ENCODE results near the gene GABBR2.

Gene GABBR2

DNA sequence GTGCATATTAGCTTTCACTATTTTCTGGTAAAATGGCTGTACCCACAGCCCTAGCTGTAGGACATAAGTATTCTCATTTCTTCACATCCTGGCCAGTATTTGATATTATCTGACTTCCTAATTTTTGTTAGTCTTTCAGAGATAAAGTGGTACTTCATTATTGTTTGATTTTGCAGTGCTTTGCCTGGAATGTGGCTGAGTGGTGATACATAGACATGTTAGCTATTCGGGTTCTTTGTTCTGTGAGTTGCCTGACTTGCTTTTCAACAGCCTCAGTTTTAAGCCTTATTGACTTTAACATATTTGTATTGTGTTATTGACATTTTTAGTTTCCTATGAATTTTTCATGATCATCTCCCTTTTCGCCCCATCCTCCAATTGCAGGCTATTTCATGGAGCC lies 161.1 kb downstream of the GABBR2 start:
- no peak for DNase-seq (ENCODE audit: low read depth, low spot score)
- Histone ChIP-seq H3K27ac (ENCODE audit: low read length) (no peak overlapping the region), H3K36me3 (ENCODE audit: control insufficient read depth, insufficient read depth, low read length) (no peaks in the 10 kb centered on the region), H3K27me3 (ENCODE audit: control insufficient read depth, insufficient read depth, low read length) (no peaks in the 10 kb centered on the region), H3K4me1 (ENCODE audit: control insufficient read depth, insufficient read depth, low read length) (no peaks in the 10 kb centered on the region), H3K9me3 (ENCODE audit: control insufficient read depth, insufficient read depth, low read length) (no peaks in the 10 kb centered on the region), H3K4me3 (ENCODE audit: low read length) (no peak overlapping the region)
- no CpG with 5 or more reads among the region's 2 CpGs for WGBS (ENCODE audit: insufficient coverage, insufficient read length)

- Histone ChIP-seq H3K4me1 (ENCODE audit: control insufficient read depth, insufficient read depth, low read length) (peaks cover 1% of the 10 kb centered on the region), H3K4me3 (ENCODE audit: low read length) (no peak overlapping the region), H3K27me3 (ENCODE audit: control insufficient read depth, insufficient read depth, low read length) (no peaks in the 10 kb centered on the region), H3K9me3 (ENCODE audit: control insufficient read depth, insufficient read depth, low read length) (no peaks in the 10 kb centered on the region), H3K36me3 (ENCODE audit: control insufficient read depth, insufficient read depth, low read length) (no peaks in the 10 kb centered on the region), H3K27ac (ENCODE audit: low read length) (no peak overlapping the region)
- WGBS (ENCODE audit: insufficient coverage, insufficient read length): no CpG with 5 or more reads among the region's 4 CpGs
- no peak for DNase-seq (ENCODE audit: low read depth, low spot score)
Measured at GRCh38 chr9:98545021-98545420, 163.7 kb downstream of the GABBR2 start.

DNA sequence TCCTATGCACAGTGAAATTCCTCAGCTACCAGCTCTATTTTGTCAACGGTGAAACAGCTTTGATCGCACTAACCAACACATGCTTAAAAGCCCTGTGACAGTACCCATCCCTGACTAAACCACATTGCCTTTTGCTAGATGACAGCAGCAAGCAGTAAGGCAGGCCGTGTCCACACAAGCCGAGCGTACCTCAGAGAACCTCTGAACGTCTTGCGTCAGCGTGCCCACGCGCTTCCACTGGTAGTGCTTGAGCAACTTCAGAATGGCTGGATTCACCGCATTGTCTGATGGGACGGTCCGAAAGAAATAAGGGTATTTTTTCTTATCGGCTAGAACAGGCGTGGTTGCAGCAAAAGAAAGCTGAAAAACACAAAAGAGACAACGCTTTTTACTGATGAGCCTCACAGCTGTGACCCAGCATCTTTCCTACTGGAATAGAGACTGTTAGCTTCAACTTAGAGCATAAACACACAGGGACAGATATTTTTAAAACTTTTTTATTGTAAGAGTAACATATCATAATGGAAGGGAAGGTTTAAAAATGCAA lies 167.0 kb downstream of the GABBR2 start:
- no CpG with 5 or more reads among the region's 16 CpGs for WGBS (ENCODE audit: insufficient coverage, insufficient read length)
- Histone ChIP-seq H3K9me3 (ENCODE audit: control insufficient read depth, insufficient read depth, low read length) (no peaks in the 10 kb centered on the region), H3K27ac (ENCODE audit: low read length) (no peak overlapping the region), H3K4me3 (ENCODE audit: low read length) (no peak overlapping the region), H3K4me1 (ENCODE audit: control insufficient read depth, insufficient read depth, low read length) (peaks cover 1% of the 10 kb centered on the region), H3K27me3 (ENCODE audit: control insufficient read depth, insufficient read depth, low read length) (no peaks in the 10 kb centered on the region), H3K36me3 (ENCODE audit: control insufficient read depth, insufficient read depth, low read length) (no peaks in the 10 kb centered on the region)
- DNase-seq (ENCODE audit: low read depth, low spot score): no peak

- H3K27me3 ChIP-seq (ENCODE audit: control insufficient read depth, insufficient read depth, low read length): no peaks in the 10 kb centered on the region
- no CpG with 5 or more reads among the region's 4 CpGs for WGBS (ENCODE audit: insufficient coverage, insufficient read length)
- no peaks in the 10 kb centered on the region for H3K36me3 ChIP-seq (ENCODE audit: control insufficient read depth, insufficient read depth, low read length)
- no peaks in the 10 kb centered on the region for H3K9me3 ChIP-seq (ENCODE audit: control insufficient read depth, insufficient read depth, low read length)
- H3K4me3 ChIP-seq (ENCODE audit: low read length): no peak overlapping the region
- H3K27ac ChIP-seq (ENCODE audit: low read length): no peak overlapping the region
- no peak for DNase-seq (ENCODE audit: low read depth, low spot score)
- H3K4me1 ChIP-seq (ENCODE audit: control insufficient read depth, insufficient read depth, low read length): peaks cover 1% of the 10 kb centered on the region
Measured at GRCh38 chr9:98540476-98540875, 168.3 kb downstream of the GABBR2 start.

DNA sequence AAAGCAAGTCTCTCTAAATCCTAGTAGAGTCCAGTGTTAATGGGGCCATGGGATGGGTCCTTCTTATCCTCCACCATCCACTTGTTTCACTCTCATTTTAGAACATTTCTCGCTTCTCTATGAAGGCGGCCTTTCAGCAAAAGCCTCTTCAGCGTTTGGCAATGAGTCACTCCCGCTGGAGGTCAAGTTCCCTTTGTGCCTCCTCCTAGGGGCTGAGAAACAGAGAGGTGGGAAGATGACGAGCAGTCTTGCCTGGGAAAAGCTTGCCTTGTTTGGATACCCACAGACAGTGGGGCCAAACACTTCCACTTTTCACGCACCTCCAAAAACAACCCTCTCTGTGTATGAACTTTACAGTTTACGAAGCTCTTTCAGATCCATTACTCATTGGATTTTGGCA lies 168.8 kb downstream of the GABBR2 start:
- no peaks in the 10 kb centered on the region for H3K36me3 ChIP-seq (ENCODE audit: control insufficient read depth, insufficient read depth, low read length)

GRCh38 chr9:98538626-98539031 lies 170.1 kb downstream of the GABBR2 start:
- peaks cover 1% of the 10 kb centered on the region for H3K4me1 ChIP-seq (ENCODE audit: control insufficient read depth, insufficient read depth, low read length)
- WGBS (ENCODE audit: insufficient coverage, insufficient read length): no CpG with 5 or more reads among the region's 10 CpGs
- no peaks in the 10 kb centered on the region for H3K9me3 ChIP-seq (ENCODE audit: control insufficient read depth, insufficient read depth, low read length)
- no peaks in the 10 kb centered on the region for H3K27me3 ChIP-seq (ENCODE audit: control insufficient read depth, insufficient read depth, low read length)
- no peak for DNase-seq (ENCODE audit: low read depth, low spot score)
- no peaks in the 10 kb centered on the region for H3K36me3 ChIP-seq (ENCODE audit: control insufficient read depth, insufficient read depth, low read length)
- no peak overlapping the region for H3K4me3 ChIP-seq (ENCODE audit: low read length)
- H3K27ac ChIP-seq (ENCODE audit: low read length): no peak overlapping the region

More for the DNA sequence above, 168.8 kb downstream of the GABBR2 start:
- Histone ChIP-seq H3K9me3 (ENCODE audit: control insufficient read depth, insufficient read depth, low read length) (no peaks in the 10 kb centered on the region), H3K27me3 (ENCODE audit: control insufficient read depth, insufficient read depth, low read length) (no peaks in the 10 kb centered on the region), H3K4me1 (ENCODE audit: control insufficient read depth, insufficient read depth, low read length) (peaks cover 1% of the 10 kb centered on the region), H3K27ac (ENCODE audit: low read length) (no peak overlapping the region), H3K4me3 (ENCODE audit: low read length) (no peak overlapping the region)
- WGBS (ENCODE audit: insufficient coverage, insufficient read length): no CpG with 5 or more reads among the region's 7 CpGs
- no peak for DNase-seq (ENCODE audit: low read depth, low spot score)

DNA sequence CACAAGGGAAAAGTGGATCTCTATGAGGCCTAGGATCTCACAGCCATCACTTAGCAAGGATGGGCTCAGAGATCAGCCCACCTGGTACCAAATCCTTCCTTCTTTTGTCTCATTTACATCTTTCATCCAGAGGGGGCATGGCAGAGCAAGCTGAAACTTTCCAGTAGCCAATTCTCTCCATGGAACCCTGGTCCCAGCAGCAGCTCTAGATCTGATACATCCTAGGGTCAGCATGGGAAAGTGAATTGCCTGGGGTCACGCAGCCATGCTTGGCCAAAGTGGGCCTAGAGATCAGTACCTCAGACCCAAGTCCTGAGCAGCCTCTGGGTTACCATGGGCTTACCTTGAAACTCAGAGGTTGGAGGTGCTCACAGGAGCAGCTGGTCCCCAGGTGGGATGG lies 170.5 kb downstream of the GABBR2 start:
- Histone ChIP-seq H3K4me3 (ENCODE audit: low read length) (no peak overlapping the region), H3K27me3 (ENCODE audit: control insufficient read depth, insufficient read depth, low read length) (no peaks in the 10 kb centered on the region), H3K4me1 (ENCODE audit: control insufficient read depth, insufficient read depth, low read length) (peaks cover 1% of the 10 kb centered on the region), H3K36me3 (ENCODE audit: control insufficient read depth, insufficient read depth, low read length) (no peaks in the 10 kb centered on the region), H3K9me3 (ENCODE audit: control insufficient read depth, insufficient read depth, low read length) (no peaks in the 10 kb centered on the region), H3K27ac (ENCODE audit: low read length) (no peak overlapping the region)
- no peak for DNase-seq (ENCODE audit: low read depth, low spot score)
- no CpG with 5 or more reads among the region's 1 CpG for WGBS (ENCODE audit: insufficient coverage, insufficient read length)

DNA sequence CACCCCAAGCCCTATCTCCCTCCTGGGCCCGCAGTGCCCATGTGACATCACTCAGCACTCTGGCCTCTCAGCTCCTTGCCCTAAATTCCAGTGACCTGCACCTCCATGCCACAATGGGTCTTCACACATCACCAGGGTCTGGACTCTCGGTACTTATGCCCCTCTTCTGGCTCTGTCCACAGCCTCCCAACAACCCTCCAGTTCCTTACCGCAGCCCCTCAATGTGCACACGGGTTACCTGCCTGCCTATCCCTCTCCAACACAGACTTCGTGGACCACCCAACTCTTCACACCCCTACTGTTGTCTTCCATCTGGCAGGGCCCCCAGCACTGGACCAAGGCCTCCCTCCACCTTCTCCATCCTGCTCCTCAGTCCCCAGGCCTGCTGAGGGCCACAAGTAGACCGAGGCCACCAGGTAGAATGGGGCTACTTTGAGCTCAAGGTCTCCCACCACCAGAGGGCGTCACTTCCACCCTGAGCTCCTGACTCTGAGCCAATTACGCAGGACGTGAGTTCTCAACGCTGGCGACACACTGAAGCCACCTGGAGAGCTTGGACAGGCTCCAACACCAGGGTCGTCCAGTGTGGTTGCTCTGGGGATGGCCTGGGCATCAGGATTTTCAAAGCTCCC lies 172.1 kb downstream of the GABBR2 start:
- Histone ChIP-seq H3K9me3 (ENCODE audit: control insufficient read depth, insufficient read depth, low read length) (no peaks in the 10 kb centered on the region), H3K4me3 (ENCODE audit: low read length) (no peak overlapping the region)
- no CpG with 5 or more reads among the region's 12 CpGs for WGBS (ENCODE audit: insufficient coverage, insufficient read length)

DNA sequence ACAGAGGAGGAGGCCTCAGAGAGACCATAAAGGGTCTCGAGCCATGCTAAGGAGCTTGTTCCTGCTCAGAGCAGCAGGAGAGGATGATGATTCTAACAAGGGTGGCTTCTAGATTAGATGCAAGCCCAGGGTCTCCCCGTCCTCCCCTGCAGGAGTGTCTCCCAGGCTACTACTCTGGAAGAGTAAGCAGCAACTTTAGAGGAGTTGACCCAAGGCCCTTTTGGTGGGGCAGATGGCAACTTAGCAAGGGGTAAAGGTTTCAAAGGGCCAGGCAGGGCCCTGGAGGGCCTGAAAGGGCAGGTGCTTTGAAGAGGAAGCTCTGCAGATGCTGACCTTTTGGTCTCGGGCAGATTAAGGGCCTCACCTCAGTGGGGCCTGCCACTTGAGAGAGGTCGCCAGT lies 174.9 kb downstream of the GABBR2 start:
- no peaks in the 10 kb centered on the region for H3K4me1 ChIP-seq (ENCODE audit: control insufficient read depth, insufficient read depth, low read length)
- no CpG with 5 or more reads among the region's 4 CpGs for WGBS (ENCODE audit: insufficient coverage, insufficient read length)

More for the DNA sequence above, 172.1 kb downstream of the GABBR2 start:
- Histone ChIP-seq H3K27me3 (ENCODE audit: control insufficient read depth, insufficient read depth, low read length) (no peaks in the 10 kb centered on the region), H3K4me1 (ENCODE audit: control insufficient read depth, insufficient read depth, low read length) (no peaks in the 10 kb centered on the region; the same call in 1 of the 2 replicates), H3K27ac (ENCODE audit: low read length) (no peak overlapping the region), H3K36me3 (ENCODE audit: control insufficient read depth, insufficient read depth, low read length) (no peaks in the 10 kb centered on the region)
- DNase-seq (ENCODE audit: low read depth, low spot score): peak; percentile 71

GRCh38 chr9:98533132-98533531 lies 175.6 kb downstream of the GABBR2 start:
- no peak overlapping the region for H3K27ac ChIP-seq (ENCODE audit: low read length)
- no peaks in the 10 kb centered on the region for H3K27me3 ChIP-seq (ENCODE audit: control insufficient read depth, insufficient read depth, low read length)
- no peak for DNase-seq (ENCODE audit: low read depth, low spot score)
- H3K4me1 ChIP-seq (ENCODE audit: control insufficient read depth, insufficient read depth, low read length): no peaks in the 10 kb centered on the region
- H3K9me3 ChIP-seq (ENCODE audit: control insufficient read depth, insufficient read depth, low read length): no peaks in the 10 kb centered on the region
- H3K36me3 ChIP-seq (ENCODE audit: control insufficient read depth, insufficient read depth, low read length): no peaks in the 10 kb centered on the region
- no peak overlapping the region for H3K4me3 ChIP-seq (ENCODE audit: low read length)
- no CpG with 5 or more reads among the region's 4 CpGs for WGBS (ENCODE audit: insufficient coverage, insufficient read length)

More for the DNA sequence above, 174.9 kb downstream of the GABBR2 start:
- H3K27me3 ChIP-seq (ENCODE audit: control insufficient read depth, insufficient read depth, low read length): no peaks in the 10 kb centered on the region
- no peak overlapping the region for H3K27ac ChIP-seq (ENCODE audit: low read length)
- no peak for DNase-seq (ENCODE audit: low read depth, low spot score)
- no peaks in the 10 kb centered on the region for H3K9me3 ChIP-seq (ENCODE audit: control insufficient read depth, insufficient read depth, low read length)
- H3K36me3 ChIP-seq (ENCODE audit: control insufficient read depth, insufficient read depth, low read length): no peaks in the 10 kb centered on the region
- H3K4me3 ChIP-seq (ENCODE audit: low read length): no peak overlapping the region

GRCh38 chr9:98532574-98532973 lies 176.2 kb downstream of the GABBR2 start:
- DNase-seq (ENCODE audit: low read depth, low spot score): no peak
- Histone ChIP-seq H3K9me3 (ENCODE audit: control insufficient read depth, insufficient read depth, low read length) (no peaks in the 10 kb centered on the region), H3K36me3 (ENCODE audit: control insufficient read depth, insufficient read depth, low read length) (no peaks in the 10 kb centered on the region), H3K27me3 (ENCODE audit: control insufficient read depth, insufficient read depth, low read length) (no peaks in the 10 kb centered on the region), H3K4me3 (ENCODE audit: low read length) (no peak overlapping the region), H3K27ac (ENCODE audit: low read length) (no peak overlapping the region), H3K4me1 (ENCODE audit: control insufficient read depth, insufficient read depth, low read length) (no peaks in the 10 kb centered on the region)
- WGBS (ENCODE audit: insufficient coverage, insufficient read length): no CpG with 5 or more reads among the region's 3 CpGs
